IgD-negative memory B cell (primary cell): Measurements from ENCODE around the gene SDHC. TPM values are rescaled to one million over a fixed set of nuclear protein-coding genes. Genes with fewer than 3 reads are reported as not detected.
A peak's percentile ranks its signal among the peaks of the same experiment; 100 is the strongest.
"Not testable (repeated sequence)": the region's sequence is repeated elsewhere in the genome, so short reads cannot be mapped to it uniquely, and the experiment has no call there.

Experiments used
- H3K27ac Mint-ChIP-seq, 3 donors: one replicate each; pipeline ENCODE4 v1.8.0; 2020 to 2022; ENCODE audit warnings: mild to moderate bottlenecking in 3 of 3, mixed read lengths in 3 of 3, moderate library complexity in 1 of 3
- H3K27me3 Mint-ChIP-seq: one replicate; pipeline ENCODE4 v1.8.0; 2021; ENCODE audit warnings: mixed read lengths
- H3K36me3 Mint-ChIP-seq: one replicate; pipeline ENCODE4 v1.8.0; 2020; ENCODE audit warnings: mild to moderate bottlenecking, mixed read lengths
- H3K4me1 Mint-ChIP-seq, 3 donors: one replicate each; pipeline ENCODE4 v1.8.0; 2020 to 2022; ENCODE audit warnings: mixed read lengths in 3 of 3, mild to moderate bottlenecking in 1 of 3
- H3K4me3 Mint-ChIP-seq, 4 donors: one replicate each; pipeline ENCODE4 v1.8.0; 2020 to 2022; ENCODE audit warnings: mild to moderate bottlenecking in 4 of 4, mixed read lengths in 4 of 4, moderate library complexity in 3 of 4
- H3K9me3 Mint-ChIP-seq, 3 donors: one replicate each; pipeline ENCODE4 v1.8.0; 2020 to 2021; ENCODE audit warnings: mixed read lengths in 3 of 3, mild to moderate bottlenecking in 1 of 3
- polyA plus RNA-seq: library from polyadenylated mRNA; unstranded; fragments of 300-500 nt; fragmentation: Illumina TruSeq; gene quantifications from one replicate; pipeline ENCODE4 v1.2.3, GENCODE V29; 2021

The SDHC gene
- polyA plus RNA-seq, 1 donor from 2014 or later = 173 TPM

DNA sequence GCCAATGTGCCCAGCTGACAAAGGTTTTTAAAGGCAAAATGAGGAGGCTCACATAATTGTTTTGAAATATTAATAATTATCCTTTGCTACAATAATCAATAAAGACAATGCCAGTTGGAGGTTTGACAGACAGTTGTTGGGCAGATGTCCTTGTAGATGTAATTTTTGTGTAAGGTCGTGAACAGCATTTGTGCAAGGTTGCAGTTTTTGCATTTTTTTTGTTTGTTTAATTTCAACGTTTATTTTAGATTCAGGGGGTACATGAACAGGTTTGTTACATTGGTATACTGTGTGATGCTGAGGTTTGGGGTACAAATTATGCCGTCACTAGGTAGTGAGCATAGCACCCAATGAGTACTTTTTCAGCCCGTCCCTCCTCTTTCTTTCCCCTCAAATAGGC lies 13.7 kb upstream of the SDHC start:
- Mint-ChIP-seq H3K4me1 (peaks cover 12 to 23% (median 20%) of the 10 kb centered on the region in 3 donors), H3K4me3 (peak overlapping the region in 1 of 4 donors; percentile 23), H3K9me3 (no peaks in the 10 kb centered on the region), H3K27ac (no peak overlapping the region), H3K36me3 (no peaks in the 10 kb centered on the region), H3K27me3 (no peaks in the 10 kb centered on the region)

GRCh38 chr1:161304927-161305866 lies 9.0 kb upstream of the SDHC start:
- Mint-ChIP-seq H3K36me3 (peaks cover 2% of the 10 kb centered on the region), H3K4me3 (peak overlapping the region; percentile 94 to 99 (median 98)), H3K27me3 (no peaks in the 10 kb centered on the region), H3K9me3 (no peaks in the 10 kb centered on the region), H3K4me1 (peaks cover 23 to 30% (median 26%) of the 10 kb centered on the region in 3 donors), H3K27ac (peak overlapping the region; percentile 57 to 96 (median 94))

DNA sequence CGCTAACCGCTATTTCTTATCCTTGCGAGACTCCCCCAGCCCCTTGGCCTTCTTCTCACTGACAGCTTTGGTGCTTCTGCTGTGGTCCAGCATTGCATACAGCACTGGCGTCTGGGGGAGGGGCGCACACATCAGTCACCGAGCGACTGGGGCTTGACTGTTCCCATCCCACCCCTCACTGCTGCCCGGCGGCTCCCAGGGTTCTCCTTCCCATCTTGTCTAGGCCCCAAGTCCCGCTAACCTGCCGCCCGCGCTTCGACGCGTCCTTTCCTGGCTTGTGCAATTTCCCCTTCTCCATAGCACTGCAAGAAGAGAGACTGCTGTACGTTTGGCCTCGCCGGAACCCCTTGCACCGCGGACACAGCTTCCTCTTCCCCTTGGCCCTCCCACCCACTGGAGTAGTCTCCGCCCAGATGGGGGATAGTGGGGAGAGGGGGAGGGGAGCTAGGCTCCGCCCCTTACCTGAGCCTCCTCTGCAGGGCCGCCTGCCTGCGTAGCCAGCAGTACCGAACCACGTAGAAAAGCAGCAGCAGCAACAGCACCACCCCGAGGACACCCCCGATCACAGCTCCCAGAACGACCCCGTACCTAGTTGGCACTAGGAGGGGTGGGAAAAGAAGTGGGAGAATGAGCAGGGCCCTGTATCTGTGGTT lies 8.2 kb upstream of the SDHC start:
- Mint-ChIP-seq H3K36me3 (peaks cover 2% of the 10 kb centered on the region), H3K9me3 (no peaks in the 10 kb centered on the region), H3K4me3 (peak overlapping the region; percentile 94 to 99 (median 98)), H3K4me1 (peaks cover 23 to 32% (median 26%) of the 10 kb centered on the region in 3 donors), H3K27ac (peak overlapping the region; percentile 57 to 96 (median 94)), H3K27me3 (no peaks in the 10 kb centered on the region)

DNA sequence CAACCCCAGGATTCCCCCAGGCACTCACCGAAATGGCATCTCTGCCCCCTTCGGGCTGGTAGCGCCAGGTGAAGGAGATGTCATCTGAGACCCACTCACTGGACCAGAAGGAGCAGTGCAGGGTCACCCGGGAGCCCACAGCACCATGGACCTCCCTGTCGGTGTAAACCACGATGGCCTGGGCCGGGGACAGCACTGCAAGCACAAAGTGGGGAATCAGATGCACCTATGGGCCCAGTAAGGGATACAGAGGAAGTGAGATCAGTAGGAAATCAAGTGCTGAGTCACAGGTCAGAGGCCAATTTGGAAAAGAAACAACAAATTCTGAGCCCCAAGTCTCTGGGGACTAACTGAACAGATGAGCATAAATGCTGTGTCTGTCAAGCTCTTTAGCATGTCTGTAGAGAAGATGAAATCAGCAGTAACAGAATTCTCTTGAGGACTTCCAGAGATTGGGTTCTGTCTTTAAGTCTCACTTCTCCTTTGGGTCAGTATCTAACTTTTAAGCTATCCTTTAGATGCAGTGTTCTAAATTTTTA lies 6.9 kb upstream of the SDHC start:
- Mint-ChIP-seq H3K9me3 (no peaks in the 10 kb centered on the region), H3K4me3 (peak overlapping the region in 3 of 4 donors; percentile 29 to 94 (median 48)), H3K36me3 (peaks cover 2% of the 10 kb centered on the region), H3K4me1 (peaks cover 23 to 32% (median 26%) of the 10 kb centered on the region in 3 donors), H3K27ac (peak overlapping the region; percentile 3 to 96 (median 94)), H3K27me3 (no peaks in the 10 kb centered on the region)

DNA sequence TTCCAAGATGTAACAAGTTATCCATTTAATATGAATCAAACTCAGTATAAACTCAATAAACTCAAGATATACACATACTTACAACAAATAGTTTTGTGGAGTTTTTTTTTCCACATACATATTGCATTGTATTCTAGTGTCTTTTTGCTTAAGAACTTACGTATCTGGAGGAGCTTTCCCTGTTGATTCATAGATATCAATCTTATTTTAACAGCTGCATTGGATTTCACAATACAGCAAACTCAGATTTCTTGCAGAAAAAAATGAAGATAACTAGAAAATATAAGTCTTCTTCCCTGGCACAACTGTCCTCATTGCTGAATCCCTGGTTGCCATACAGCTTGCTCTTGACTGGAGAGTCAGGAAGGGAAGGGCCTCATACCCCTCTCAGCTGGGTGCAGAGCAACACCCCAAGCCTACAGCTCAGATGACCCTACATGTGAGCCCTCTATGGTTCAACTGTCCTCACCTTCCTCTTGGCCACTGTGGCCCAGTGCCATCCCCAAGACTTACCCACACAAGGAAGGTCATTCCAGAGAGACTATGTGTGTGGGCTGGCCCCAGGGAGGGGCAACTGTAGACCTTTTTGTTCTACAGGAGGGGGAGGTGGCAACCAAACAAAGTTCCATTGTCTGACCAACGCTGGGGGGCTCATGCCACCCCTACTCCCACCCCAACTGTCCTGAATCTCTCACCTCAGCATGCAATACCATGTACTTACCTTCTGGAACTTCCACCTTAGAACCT lies 6.1 kb upstream of the SDHC start:
- H3K36me3 Mint-ChIP-seq = peaks cover 2% of the 10 kb centered on the region
- H3K4me1 Mint-ChIP-seq = peaks cover 23 to 32% (median 26%) of the 10 kb centered on the region in 3 donors
- H3K4me3 Mint-ChIP-seq = peak overlapping the region in 1 of 4 donors; percentile 94
- no peaks in the 10 kb centered on the region for H3K27me3 Mint-ChIP-seq
- H3K9me3 Mint-ChIP-seq = no peaks in the 10 kb centered on the region
- peak overlapping the region; percentile 3 to 94 (median 79) for H3K27ac Mint-ChIP-seq

GRCh38 chr1:161309868-161310267 lies 4.3 kb upstream of the SDHC start, which contains the start of gene MPZ:
TSS of gene MPZ (minus strand) at chr1:161309968. CDS start at chr1:161309905, 63 bp downstream.
- H3K4me3 Mint-ChIP-seq = peak within 1 kb of the TSS in 1 of 4 donors; percentile 94
- peaks cover 2% of the 10 kb centered on the region for H3K36me3 Mint-ChIP-seq
- H3K27ac Mint-ChIP-seq = peak within 1 kb of the TSS in 1 of 3 donors; percentile 46
- no peaks in the 10 kb centered on the region for H3K9me3 Mint-ChIP-seq
- H3K4me1 Mint-ChIP-seq = peaks cover 27 to 29% (median 28%) of the 10 kb centered on the region in 3 donors
- H3K27me3 Mint-ChIP-seq = no peaks in the 10 kb centered on the region

DNA sequence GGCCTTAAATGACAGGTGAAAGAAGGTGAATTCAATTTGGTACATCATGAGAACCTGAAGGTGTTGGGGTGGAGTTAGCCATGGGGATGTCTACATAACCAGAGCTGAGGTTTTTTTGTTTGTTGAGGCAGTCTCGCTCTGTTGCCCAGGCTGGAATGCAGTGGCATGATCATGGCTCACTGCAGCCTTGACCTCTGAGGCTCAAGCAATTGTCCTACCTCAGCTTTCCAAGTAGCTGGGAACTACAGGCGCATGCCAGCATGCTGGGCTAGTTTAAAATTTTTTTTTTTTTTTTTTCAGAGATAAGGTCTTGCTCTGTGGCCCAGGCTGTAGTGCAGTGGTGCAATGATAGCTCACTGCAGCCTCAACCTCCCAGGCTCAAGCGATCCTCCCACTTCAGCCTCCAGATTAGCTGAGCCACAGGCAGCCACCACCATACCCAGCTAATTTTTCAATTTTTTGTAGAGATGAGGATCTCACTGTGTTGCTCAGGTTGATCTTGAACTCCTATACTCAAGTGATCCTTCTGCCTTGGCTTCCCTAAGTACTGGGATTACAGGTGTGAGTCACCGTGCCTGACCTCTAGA lies 2.5 kb upstream of the SDHC start:
- no peaks in the 10 kb centered on the region for H3K9me3 Mint-ChIP-seq
- peak overlapping the region in 1 of 4 donors; percentile 98 for H3K4me3 Mint-ChIP-seq
- no peak overlapping the region for H3K27ac Mint-ChIP-seq

DNA sequence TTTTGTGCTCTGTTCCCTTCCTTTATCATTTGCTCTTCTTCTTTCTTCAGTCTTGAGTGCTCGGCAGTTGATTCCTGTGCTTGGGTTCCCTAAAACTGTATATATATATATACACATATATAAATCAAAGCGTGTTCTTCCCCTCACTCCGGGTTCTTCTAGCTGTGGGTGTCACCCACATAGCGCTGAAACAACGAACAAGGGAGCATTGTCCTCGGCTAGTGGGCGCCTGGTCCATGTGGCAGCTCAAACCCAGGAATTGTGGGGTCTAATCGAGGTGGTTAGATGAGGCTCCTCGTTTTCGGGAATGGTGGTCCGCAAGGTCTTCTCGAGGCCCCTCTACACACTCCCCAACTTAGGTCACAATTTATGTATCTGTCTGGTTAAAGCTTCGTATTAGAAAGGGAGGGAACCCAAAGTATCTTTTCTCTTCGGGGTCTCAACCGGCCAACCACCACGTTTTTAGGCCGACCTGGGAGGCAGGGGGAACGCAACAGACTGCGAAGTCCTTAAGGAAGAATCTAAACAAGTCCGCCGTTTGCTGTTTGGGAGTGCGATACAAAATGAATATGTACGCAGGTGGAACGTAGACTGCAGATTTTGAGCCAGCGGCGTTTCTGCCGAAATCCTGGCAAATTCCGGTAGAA lies 504 bp upstream of the SDHC start:
- H3K36me3 Mint-ChIP-seq = no peaks in the 10 kb centered on the region
- no peaks in the 10 kb centered on the region for H3K9me3 Mint-ChIP-seq
- peaks cover 10 to 18% (median 13%) of the 10 kb centered on the region in 3 donors for H3K4me1 Mint-ChIP-seq
- H3K27me3 Mint-ChIP-seq = no peaks in the 10 kb centered on the region
- peak overlapping the region; percentile 97 to 100 (median 99) for H3K27ac Mint-ChIP-seq
- H3K4me3 Mint-ChIP-seq = peak overlapping the region; percentile 98 to 100 (median 98)

More for the DNA sequence above, 2.5 kb upstream of the SDHC start:
- Mint-ChIP-seq H3K36me3 (no peaks in the 10 kb centered on the region), H3K27me3 (no peaks in the 10 kb centered on the region), H3K4me1 (peaks cover 15 to 25% (median 23%) of the 10 kb centered on the region in 3 donors)

- not testable (repeated sequence) for H3K36me3 Mint-ChIP-seq
- H3K27ac Mint-ChIP-seq = peak overlapping the region; percentile 68 to 100 (median 70)
Observed at GRCh38 chr1:161315841-161316674, 1.9 kb downstream of the SDHC start.

GRCh38 chr1:161324020-161324419 lies 9.8 kb downstream of the SDHC start:
- H3K27me3 Mint-ChIP-seq = no peaks in the 10 kb centered on the region
- peaks cover 5% of the 10 kb centered on the region for H3K36me3 Mint-ChIP-seq
- H3K4me3 Mint-ChIP-seq = no peak overlapping the region
- H3K27ac Mint-ChIP-seq = no peak overlapping the region
- peaks cover 0 to 8% (median 0%) of the 10 kb centered on the region in 3 donors for H3K4me1 Mint-ChIP-seq
- H3K9me3 Mint-ChIP-seq = no peaks in the 10 kb centered on the region

More at GRCh38 chr1:161315841-161316674, 1.9 kb downstream of the SDHC start:
- H3K4me3 Mint-ChIP-seq = peak overlapping the region; percentile 1 to 98 (median 75)
- peaks cover 8 to 21% (median 13%) of the 10 kb centered on the region in 3 donors for H3K4me1 Mint-ChIP-seq
- H3K27me3 Mint-ChIP-seq, H3K9me3 Mint-ChIP-seq: not testable (repeated sequence)

DNA sequence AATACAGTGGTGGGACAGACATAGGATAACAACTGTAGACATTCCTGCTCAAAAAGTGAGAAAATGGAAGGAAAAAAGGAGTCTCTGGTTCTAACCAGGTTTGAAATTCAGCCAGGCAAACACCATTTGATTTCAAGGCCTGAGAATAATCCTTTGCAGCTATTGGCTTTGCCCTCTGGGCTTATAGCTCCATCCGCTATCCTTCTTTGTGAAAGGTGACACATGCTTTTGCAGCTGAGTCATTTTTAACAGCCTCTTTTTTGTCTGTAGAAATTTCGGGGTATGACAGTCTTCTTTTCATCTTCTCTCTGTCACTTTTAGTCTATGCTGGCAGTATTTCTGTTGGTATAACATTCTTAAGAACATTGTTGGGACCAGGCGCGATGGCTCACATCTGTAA lies 16.2 kb downstream of the SDHC start:
- Mint-ChIP-seq H3K36me3 (no peaks in the 10 kb centered on the region), H3K27ac (no peak overlapping the region), H3K27me3 (no peaks in the 10 kb centered on the region), H3K4me3 (no peak overlapping the region), H3K4me1 (peaks cover 0 to 2% (median 0%) of the 10 kb centered on the region in 3 donors), H3K9me3 (no peaks in the 10 kb centered on the region)

- H3K36me3 Mint-ChIP-seq = peaks cover 2% of the 10 kb centered on the region
- H3K4me3 Mint-ChIP-seq = no peak overlapping the region
- no peaks in the 10 kb centered on the region for H3K27me3 Mint-ChIP-seq
- H3K9me3 Mint-ChIP-seq = no peaks in the 10 kb centered on the region
- peaks cover 0 to 3% (median 2%) of the 10 kb centered on the region in 3 donors for H3K4me1 Mint-ChIP-seq
- no peak overlapping the region for H3K27ac Mint-ChIP-seq
Observed at GRCh38 chr1:161333166-161333565, 19.0 kb downstream of the SDHC start.

GRCh38 chr1:161335796-161336195 lies 21.6 kb downstream of the SDHC start:
- no peak overlapping the region for H3K27ac Mint-ChIP-seq

More at GRCh38 chr1:161335796-161336195, 21.6 kb downstream of the SDHC start:
- Mint-ChIP-seq H3K27me3 (no peaks in the 10 kb centered on the region), H3K4me3 (peak overlapping the region in 1 of 4 donors; percentile 4), H3K9me3 (no peaks in the 10 kb centered on the region), H3K4me1 (peaks cover 0 to 3% (median 2%) of the 10 kb centered on the region in 3 donors), H3K36me3 (peaks cover 4% of the 10 kb centered on the region)
